Epithelial cell of proximal tubule (primary cell): ENCODE results near the gene DIPK1A. TPM values are rescaled to one million over a fixed set of nuclear protein-coding genes. Genes with fewer than 3 reads are reported as not detected.
"Not testable (repeated sequence)": the region's sequence is repeated elsewhere in the genome, so short reads cannot be mapped to it uniquely, and the experiment has no call there.

Experiments used
- DNase-seq: peaks from one replicate; pipeline ENCODE4 v3.0.0-alpha.2; 2011; ENCODE audit warnings: low read depth
- H3K4me3 ChIP-seq: 2 replicates; pipeline ENCODE4 v1.5.1; 2011; ENCODE audit warnings: low read depth, mild to moderate bottlenecking, low read length
- total RNA-seq: library from RNA; depleted of rRNA; stranded (reverse); fragments of >200 nt; gene quantifications from 2 replicates; pipeline ENCODE4 v1.2.3, GENCODE V29; 2015
- TF ChIP-seq, protein P1 (sequence below): conservative IDR thresholded peaks from 2 replicates; pipeline ENCODE4 v1.5.1; 2012; ENCODE audit warnings: low read depth, mild to moderate bottlenecking, low read length

The DIPK1A gene
- total RNA-seq, 1 donor from 2014 or later, result 3.1 TPM

- no peak overlapping the region for H3K4me3 ChIP-seq
- TF ChIP-seq, protein P1, sequence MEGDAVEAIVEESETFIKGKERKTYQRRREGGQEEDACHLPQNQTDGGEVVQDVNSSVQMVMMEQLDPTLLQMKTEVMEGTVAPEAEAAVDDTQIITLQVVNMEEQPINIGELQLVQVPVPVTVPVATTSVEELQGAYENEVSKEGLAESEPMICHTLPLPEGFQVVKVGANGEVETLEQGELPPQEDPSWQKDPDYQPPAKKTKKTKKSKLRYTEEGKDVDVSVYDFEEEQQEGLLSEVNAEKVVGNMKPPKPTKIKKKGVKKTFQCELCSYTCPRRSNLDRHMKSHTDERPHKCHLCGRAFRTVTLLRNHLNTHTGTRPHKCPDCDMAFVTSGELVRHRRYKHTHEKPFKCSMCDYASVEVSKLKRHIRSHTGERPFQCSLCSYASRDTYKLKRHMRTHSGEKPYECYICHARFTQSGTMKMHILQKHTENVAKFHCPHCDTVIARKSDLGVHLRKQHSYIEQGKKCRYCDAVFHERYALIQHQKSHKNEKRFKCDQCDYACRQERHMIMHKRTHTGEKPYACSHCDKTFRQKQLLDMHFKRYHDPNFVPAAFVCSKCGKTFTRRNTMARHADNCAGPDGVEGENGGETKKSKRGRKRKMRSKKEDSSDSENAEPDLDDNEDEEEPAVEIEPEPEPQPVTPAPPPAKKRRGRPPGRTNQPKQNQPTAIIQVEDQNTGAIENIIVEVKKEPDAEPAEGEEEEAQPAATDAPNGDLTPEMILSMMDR, result no peak
- DNase-seq, result no peak
Measured at GRCh38 chr1:92980732-92981647, 19.7 kb upstream of the DIPK1A start.

DNA sequence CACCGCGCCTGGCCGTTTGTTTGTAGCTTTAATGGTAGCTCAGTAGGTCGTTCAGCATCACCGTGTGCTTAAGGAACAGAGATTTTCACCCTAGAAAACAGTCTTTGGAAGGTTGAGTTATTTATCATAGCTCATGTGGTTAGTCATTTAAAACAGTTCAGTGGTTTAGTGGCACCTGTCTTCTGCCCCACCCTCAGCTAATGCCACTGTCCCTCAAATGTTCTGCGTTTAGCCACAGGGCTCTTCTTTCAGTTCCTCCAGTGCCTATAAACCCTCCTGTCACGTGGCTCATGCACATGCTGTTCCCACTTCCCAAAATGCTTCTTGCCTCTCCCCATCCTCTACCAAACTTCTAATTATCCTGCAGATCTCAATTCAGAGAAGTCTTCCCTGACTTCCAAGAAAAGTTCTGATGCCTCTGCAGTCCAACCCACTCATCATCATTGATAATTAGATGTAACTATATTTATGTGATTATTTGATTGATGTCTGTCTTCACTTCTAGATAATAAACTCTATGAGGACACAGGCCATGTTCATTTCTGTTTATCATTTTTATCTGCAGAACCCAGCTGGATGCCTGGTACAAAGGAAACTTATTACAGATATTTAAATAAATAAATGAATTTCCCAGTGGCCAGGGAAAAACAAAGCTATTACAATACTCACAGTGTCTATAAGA is 14.4 kb upstream of the DIPK1A start:
- TF ChIP-seq, protein P1, result no peak
- DNase-seq, result no peak
- H3K4me3 ChIP-seq, result no peak overlapping the region

GRCh38 chr1:92974112-92974511 is 12.8 kb upstream of the DIPK1A start:
- not testable (repeated sequence) for H3K4me3 ChIP-seq, DNase-seq

DNA sequence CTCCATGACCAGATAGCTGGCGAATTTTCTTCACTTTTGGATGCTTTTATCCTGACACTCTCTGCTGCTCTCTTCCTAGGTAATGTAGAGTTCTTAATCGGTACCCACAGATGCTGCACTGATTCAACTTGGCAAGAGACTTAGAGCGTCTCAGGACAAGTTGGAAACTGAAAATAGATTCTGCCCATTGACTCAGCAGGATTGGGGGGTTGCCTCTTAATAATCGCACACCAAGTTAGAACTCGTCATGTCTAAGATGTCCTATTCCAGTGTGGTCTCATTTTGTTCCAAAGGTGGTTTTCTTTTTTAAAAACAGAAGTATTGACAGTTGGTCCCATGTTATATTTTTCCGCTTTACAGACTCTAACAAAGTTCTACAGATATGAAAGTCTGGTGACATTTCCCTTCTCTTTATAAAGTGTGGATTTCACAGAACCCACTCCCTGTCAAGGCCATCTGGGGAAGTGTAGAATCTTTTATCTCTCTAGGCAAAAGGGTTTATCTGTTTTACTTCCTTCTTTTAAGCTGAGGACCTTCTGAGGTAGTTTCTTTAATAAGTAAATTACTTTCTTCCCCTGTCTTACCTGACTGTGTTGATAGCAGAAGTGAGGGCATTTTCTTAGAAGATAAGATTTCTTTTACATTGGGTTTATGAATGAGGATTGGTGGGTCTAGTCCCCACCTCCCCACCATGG is 12.1 kb upstream of the DIPK1A start:
- no peak for DNase-seq
- TF ChIP-seq, protein P1, result no peak
- H3K4me3 ChIP-seq, result no peak overlapping the region

- H3K4me3 ChIP-seq, result no peak overlapping the region
- TF ChIP-seq, protein P1, result no peak
Measured at GRCh38 chr1:92972409-92973129, 11.3 kb upstream of the DIPK1A start.

GRCh38 chr1:92971932-92972331 is 10.7 kb upstream of the DIPK1A start:
- DNase-seq, result not testable (repeated sequence)

More at GRCh38 chr1:92972409-92973129, 11.3 kb upstream of the DIPK1A start:
- DNase-seq, result no peak

GRCh38 chr1:92970990-92971689 is 9.9 kb upstream of the DIPK1A start:
- DNase-seq, result no peak
- H3K4me3 ChIP-seq, result no peak overlapping the region
- TF ChIP-seq, protein P1, result no peak

More at GRCh38 chr1:92971932-92972331, 10.7 kb upstream of the DIPK1A start:
- H3K4me3 ChIP-seq, result not testable (repeated sequence)
